RPMI7951 (cell line): ENCODE data around the gene KCNA1. TPM values are rescaled to one million over a fixed set of nuclear protein-coding genes. Genes with fewer than 3 reads are reported as not detected.
"Not testable (repeated sequence)": the region's sequence is repeated elsewhere in the genome, so short reads cannot be mapped to it uniquely, and the experiment has no call there.

Experiments used
- DNase-seq: peaks from one replicate; pipeline ENCODE4 v3.0.0-alpha.2; 2012; ENCODE audit warnings: low read depth
- total RNA-seq: library from RNA; depleted of rRNA; stranded (reverse); fragments of >200 nt; shearing (Covaris generic); gene quantifications from 2 replicates; pipeline ENCODE4 v1.2.3, GENCODE V29; 2014; rRNA removed

KCNA1 gene
- not detected in 2 replicates for total RNA-seq

GRCh38 chr12:4909734-4910501 is at the start of gene KCNA1:
KCNA1 (plus strand) TSS chr12:4909905; CDS start chr12:4911379, 1,474 bp downstream.
- DNase-seq: no peak

GRCh38 chr12:4860741-4861140 is 49.0 kb upstream of the KCNA1 start:
- no peak for DNase-seq

- DNase-seq: no peak
Observed at GRCh38 chr12:4862809-4863208, 46.9 kb upstream of the KCNA1 start.

GRCh38 chr12:4864575-4864974 is 45.1 kb upstream of the KCNA1 start:
- no peak for DNase-seq

GRCh38 chr12:4865246-4865645 is 44.5 kb upstream of the KCNA1 start:
- DNase-seq: no peak

- DNase-seq: no peak
Observed at GRCh38 chr12:4866299-4866698, 43.4 kb upstream of the KCNA1 start.

- no peak for DNase-seq
Observed at GRCh38 chr12:4867384-4867783, 42.3 kb upstream of the KCNA1 start.

- no peak for DNase-seq
Observed at GRCh38 chr12:4870423-4870822, 39.3 kb upstream of the KCNA1 start.

- no peak for DNase-seq
Observed at GRCh38 chr12:4871514-4871913, 38.2 kb upstream of the KCNA1 start.

GRCh38 chr12:4873947-4874346 is 35.8 kb upstream of the KCNA1 start:
- DNase-seq: no peak

- DNase-seq: no peak
Observed at GRCh38 chr12:4874671-4875070, 35.0 kb upstream of the KCNA1 start.

- not testable (repeated sequence) for DNase-seq
Observed at GRCh38 chr12:4879481-4879880, 30.2 kb upstream of the KCNA1 start.

- DNase-seq: no peak
Observed at GRCh38 chr12:4881266-4882064, 28.2 kb upstream of the KCNA1 start.

GRCh38 chr12:4891866-4892265 is 17.8 kb upstream of the KCNA1 start:
- no peak for DNase-seq

- no peak for DNase-seq
Observed at GRCh38 chr12:4892418-4892817, 17.3 kb upstream of the KCNA1 start.

- DNase-seq: no peak
Observed at GRCh38 chr12:4894019-4894418, 15.7 kb upstream of the KCNA1 start.

GRCh38 chr12:4899364-4899763 is 10.3 kb upstream of the KCNA1 start:
- peak; percentile 1 for DNase-seq

GRCh38 chr12:4900327-4900726 is 9.4 kb upstream of the KCNA1 start:
- DNase-seq: peak; percentile 63

GRCh38 chr12:4905316-4905715 is 4.4 kb upstream of the KCNA1 start:
- DNase-seq: no peak

GRCh38 chr12:4908684-4909409 is 858 bp upstream of the KCNA1 start:
- no peak for DNase-seq

- DNase-seq: no peak
Observed at GRCh38 chr12:4909410-4909733, 333 bp upstream of the KCNA1 start.

GRCh38 chr12:4910502-4911315 is 1.0 kb downstream of the KCNA1 start:
- no peak for DNase-seq
